GM12801 (cell line): ENCODE data around the gene COX7A1.

Experiments
- TF ChIP-seq, protein P1 (sequence below): IDR thresholded peaks from one replicate; pipeline ENCODE4 v1.5.1; 2011; ENCODE audit warnings: control low read depth; ENCODE audit not compliant: insufficient read length; ENCODE audit errors: extremely low read depth

The COX7A1 gene

GRCh38 chr19:36103040-36103626, 49.1 kb downstream of the COX7A1 start:
- TF ChIP-seq, protein P1, sequence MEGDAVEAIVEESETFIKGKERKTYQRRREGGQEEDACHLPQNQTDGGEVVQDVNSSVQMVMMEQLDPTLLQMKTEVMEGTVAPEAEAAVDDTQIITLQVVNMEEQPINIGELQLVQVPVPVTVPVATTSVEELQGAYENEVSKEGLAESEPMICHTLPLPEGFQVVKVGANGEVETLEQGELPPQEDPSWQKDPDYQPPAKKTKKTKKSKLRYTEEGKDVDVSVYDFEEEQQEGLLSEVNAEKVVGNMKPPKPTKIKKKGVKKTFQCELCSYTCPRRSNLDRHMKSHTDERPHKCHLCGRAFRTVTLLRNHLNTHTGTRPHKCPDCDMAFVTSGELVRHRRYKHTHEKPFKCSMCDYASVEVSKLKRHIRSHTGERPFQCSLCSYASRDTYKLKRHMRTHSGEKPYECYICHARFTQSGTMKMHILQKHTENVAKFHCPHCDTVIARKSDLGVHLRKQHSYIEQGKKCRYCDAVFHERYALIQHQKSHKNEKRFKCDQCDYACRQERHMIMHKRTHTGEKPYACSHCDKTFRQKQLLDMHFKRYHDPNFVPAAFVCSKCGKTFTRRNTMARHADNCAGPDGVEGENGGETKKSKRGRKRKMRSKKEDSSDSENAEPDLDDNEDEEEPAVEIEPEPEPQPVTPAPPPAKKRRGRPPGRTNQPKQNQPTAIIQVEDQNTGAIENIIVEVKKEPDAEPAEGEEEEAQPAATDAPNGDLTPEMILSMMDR: no peak

GRCh38 chr19:36101550-36102327, 50.5 kb downstream of the COX7A1 start:
- TF ChIP-seq, protein P1: no peak
